ENCODE measurements around the gene STIL. TPM values are rescaled to one million over a fixed set of nuclear protein-coding genes. Genes with fewer than 3 reads are reported as not detected.

STIL gene
- total RNA-seq: 1 to 10 TPM; 1.8 to 5.9 TPM
- under 1 TPM; 0.85 to 0.98 TPM for polyA plus RNA-seq
- long read RNA-seq, donor 1: 0 reads
- long read RNA-seq, donor 2: 0 reads
- long read RNA-seq, donor 3: 0 reads
- long read RNA-seq, donor 4: 0 reads
- long read RNA-seq, donor 5, partial matches to known transcripts: 141 of 191 reads
- long read RNA-seq, donor 5, other reads (novel, unspliced or antisense): 50 of 191 reads

DNA sequence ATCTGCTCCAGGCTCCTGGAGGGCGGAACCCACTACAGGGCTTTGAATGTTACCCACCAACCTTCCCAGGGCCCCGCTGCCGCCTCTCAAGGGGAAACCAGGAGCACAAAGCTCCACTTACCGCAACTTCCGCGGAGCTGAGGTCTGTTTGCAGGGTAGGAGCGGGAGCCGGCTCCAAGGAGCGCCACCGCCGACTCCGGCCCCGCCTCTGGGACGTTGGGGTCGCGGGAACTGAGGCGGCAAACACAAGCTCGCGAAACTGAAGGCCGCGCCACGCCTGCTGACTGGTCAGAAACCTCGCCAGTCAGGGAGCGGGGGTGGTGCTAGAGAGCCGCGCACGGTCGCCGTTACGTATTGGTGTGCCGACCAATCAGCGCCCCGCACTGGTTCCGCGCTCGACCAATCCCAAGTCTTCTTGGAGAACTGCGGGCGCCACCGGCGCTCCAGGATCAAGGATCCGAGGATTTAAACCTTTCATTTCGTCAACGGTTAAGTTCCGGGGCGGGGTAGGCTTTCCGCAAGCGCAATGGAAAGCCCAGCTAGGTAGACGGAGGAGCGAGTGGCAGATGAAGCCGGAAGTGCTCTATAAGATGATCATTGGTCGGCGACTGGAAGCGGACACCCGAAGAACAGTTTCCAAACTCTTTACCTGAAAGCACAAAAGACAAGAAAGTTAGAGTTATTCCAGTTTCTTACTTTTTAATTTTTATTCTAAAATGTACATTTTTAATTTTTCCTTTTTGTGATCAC, at the start of gene STIL:
TSS of gene STIL (minus strand) at position 233 of the 750 bp plus-strand sequence. CDS start 3,828 bp downstream, outside the sequence.
- peaks cover 0 to 12% (median 0%) of the 10 kb centered on the region in 5 donors for H3K4me1 ChIP-seq (ENCODE audit: control insufficient read depth in 5 of 5, insufficient read depth in 5 of 5, low read length in 5 of 5)

DNA sequence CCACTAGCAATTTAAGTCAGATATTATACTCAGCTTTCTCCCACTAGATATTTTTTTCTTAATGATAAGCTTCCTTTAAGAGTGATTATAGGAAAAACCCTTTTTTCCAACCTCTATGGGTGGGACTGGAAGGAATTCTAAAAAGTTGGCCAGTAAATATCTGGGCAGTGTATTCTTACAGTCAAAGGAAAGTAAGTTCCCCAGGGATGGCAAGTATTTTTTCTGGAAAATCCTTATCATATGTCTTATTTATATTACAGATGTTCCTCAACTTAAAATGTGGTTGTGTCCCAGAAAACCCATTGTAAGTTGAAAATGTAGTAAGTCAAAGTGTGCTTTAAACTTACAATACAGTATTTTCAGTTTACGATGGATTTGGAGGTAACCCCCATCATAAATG, 48.9 kb upstream of the STIL start:
- Histone ChIP-seq H3K27me3 (ENCODE audit: control insufficient read depth in 3 of 3, insufficient read depth in 3 of 3, low read length in 2 of 3) (no peaks in the 10 kb centered on the region), H3K36me3 (ENCODE audit: control insufficient read depth in 4 of 4, insufficient read depth in 4 of 4, low read length in 4 of 4) (peaks cover 0 to 1% (median 0%) of the 10 kb centered on the region in 4 donors), H3K27ac (ENCODE audit: low read depth in 1 of 2, low read length in 1 of 2) (no peak overlapping the region), H3K4me3 (no peak overlapping the region), H3K9me3 (ENCODE audit: control insufficient read depth in 4 of 4, insufficient read depth in 3 of 4, low read length in 3 of 4) (no peaks in the 10 kb centered on the region), H3K9ac (ENCODE audit: insufficient read depth in 1 of 2, low read length in 2 of 2) (no peak overlapping the region), H3K4me1 (ENCODE audit: control insufficient read depth in 5 of 5, insufficient read depth in 5 of 5, low read length in 5 of 5) (no peaks in the 10 kb centered on the region)
- ATAC-seq (ENCODE audit: insufficient read depth, low FRiP score): no peak
- WGBS, 2 donors: 94 to 100% methylated on average over 1 of the region's 1 CpG
- no peak for DNase-seq
- TF ChIP-seq, protein P1, sequence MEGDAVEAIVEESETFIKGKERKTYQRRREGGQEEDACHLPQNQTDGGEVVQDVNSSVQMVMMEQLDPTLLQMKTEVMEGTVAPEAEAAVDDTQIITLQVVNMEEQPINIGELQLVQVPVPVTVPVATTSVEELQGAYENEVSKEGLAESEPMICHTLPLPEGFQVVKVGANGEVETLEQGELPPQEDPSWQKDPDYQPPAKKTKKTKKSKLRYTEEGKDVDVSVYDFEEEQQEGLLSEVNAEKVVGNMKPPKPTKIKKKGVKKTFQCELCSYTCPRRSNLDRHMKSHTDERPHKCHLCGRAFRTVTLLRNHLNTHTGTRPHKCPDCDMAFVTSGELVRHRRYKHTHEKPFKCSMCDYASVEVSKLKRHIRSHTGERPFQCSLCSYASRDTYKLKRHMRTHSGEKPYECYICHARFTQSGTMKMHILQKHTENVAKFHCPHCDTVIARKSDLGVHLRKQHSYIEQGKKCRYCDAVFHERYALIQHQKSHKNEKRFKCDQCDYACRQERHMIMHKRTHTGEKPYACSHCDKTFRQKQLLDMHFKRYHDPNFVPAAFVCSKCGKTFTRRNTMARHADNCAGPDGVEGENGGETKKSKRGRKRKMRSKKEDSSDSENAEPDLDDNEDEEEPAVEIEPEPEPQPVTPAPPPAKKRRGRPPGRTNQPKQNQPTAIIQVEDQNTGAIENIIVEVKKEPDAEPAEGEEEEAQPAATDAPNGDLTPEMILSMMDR (IDR thresholded peaks at IDR 0.05; ENCODE audit: control extremely low read depth, extremely low read depth): no peak

More for the DNA sequence above, at the start of gene STIL:
- H3K9me3 ChIP-seq (ENCODE audit: control insufficient read depth in 4 of 4, insufficient read depth in 3 of 4, low read length in 3 of 4): no peaks in the 10 kb centered on the region
- DNase-seq (peak; percentile 99 to 100 (median 100)), ATAC-seq (ENCODE audit: insufficient read depth, low FRiP score) (peak; percentile 100)
- peak within 1 kb of the TSS; percentile 85 to 93 for H3K9ac ChIP-seq (ENCODE audit: insufficient read depth in 1 of 2, low read length in 2 of 2)
- H3K27me3 ChIP-seq (ENCODE audit: control insufficient read depth in 3 of 3, insufficient read depth in 3 of 3, low read length in 2 of 3): no peaks in the 10 kb centered on the region
- peaks cover 0 to 2% (median 0%) of the 10 kb centered on the region in 4 donors for H3K36me3 ChIP-seq (ENCODE audit: control insufficient read depth in 4 of 4, insufficient read depth in 4 of 4, low read length in 4 of 4)
- peak within 1 kb of the TSS; percentile 41 to 81 for H3K27ac ChIP-seq (ENCODE audit: low read depth in 1 of 2, low read length in 1 of 2)
- peak within 1 kb of the TSS; percentile 53 for H3K4me3 ChIP-seq
- TF ChIP-seq, protein P1 (IDR thresholded peaks at IDR 0.05; ENCODE audit: control extremely low read depth, extremely low read depth): no peak
- WGBS, 2 donors: 0% methylated on average over 54 of the region's 54 CpGs

DNA sequence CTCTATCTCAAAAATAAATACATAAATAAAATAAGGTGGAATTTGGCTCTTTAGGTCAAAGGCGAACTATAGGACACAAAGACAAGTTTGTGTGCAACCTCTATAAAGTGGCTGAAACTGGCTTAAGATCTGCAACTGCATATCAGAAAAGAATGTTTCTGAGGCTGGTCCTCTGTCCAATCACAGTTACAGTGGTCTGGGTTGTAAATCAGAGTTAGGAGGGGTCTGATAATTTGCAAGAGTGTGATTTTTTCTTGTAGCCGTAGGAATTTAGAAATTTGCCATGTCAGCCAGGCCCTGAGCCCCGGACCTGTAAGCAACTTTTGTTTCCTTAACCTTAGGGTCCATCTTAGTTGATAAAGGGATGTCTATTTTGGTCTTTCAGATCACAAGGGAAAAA, 47.4 kb upstream of the STIL start:
- Histone ChIP-seq H3K9me3 (ENCODE audit: control insufficient read depth in 4 of 4, insufficient read depth in 3 of 4, low read length in 3 of 4) (no peaks in the 10 kb centered on the region), H3K27me3 (ENCODE audit: control insufficient read depth in 3 of 3, insufficient read depth in 3 of 3, low read length in 2 of 3) (no peaks in the 10 kb centered on the region), H3K4me1 (ENCODE audit: control insufficient read depth in 5 of 5, insufficient read depth in 5 of 5, low read length in 5 of 5) (no peaks in the 10 kb centered on the region), H3K27ac (ENCODE audit: low read depth in 1 of 2, low read length in 1 of 2) (no peak overlapping the region), H3K9ac (ENCODE audit: insufficient read depth in 1 of 2, low read length in 2 of 2) (no peak overlapping the region), H3K36me3 (ENCODE audit: control insufficient read depth in 4 of 4, insufficient read depth in 4 of 4, low read length in 4 of 4) (peaks cover 0 to 1% (median 0%) of the 10 kb centered on the region in 4 donors), H3K4me3 (no peak overlapping the region)
- ATAC-seq (ENCODE audit: insufficient read depth, low FRiP score): no peak
- no peak for DNase-seq
- TF ChIP-seq, protein P1 (IDR thresholded peaks at IDR 0.05; ENCODE audit: control extremely low read depth, extremely low read depth): no peak
- 79 to 90% methylated on average over 3 of the region's 3 CpGs for WGBS, 2 donors

Data from lung (tissue), 16 donors.